Activated naive CD4-positive, alpha-beta T cell treated with anti-CD3 and anti-CD28 coated beads, Interleukin-2, amount 50 U/mL, for 16 hours (primary cell): ENCODE data around the gene CLMN.

Source experiments
- DNase-seq: peaks from one replicate; pipeline ENCODE4 v3.0.0-alpha.2; 2020

Gene CLMN

DNA sequence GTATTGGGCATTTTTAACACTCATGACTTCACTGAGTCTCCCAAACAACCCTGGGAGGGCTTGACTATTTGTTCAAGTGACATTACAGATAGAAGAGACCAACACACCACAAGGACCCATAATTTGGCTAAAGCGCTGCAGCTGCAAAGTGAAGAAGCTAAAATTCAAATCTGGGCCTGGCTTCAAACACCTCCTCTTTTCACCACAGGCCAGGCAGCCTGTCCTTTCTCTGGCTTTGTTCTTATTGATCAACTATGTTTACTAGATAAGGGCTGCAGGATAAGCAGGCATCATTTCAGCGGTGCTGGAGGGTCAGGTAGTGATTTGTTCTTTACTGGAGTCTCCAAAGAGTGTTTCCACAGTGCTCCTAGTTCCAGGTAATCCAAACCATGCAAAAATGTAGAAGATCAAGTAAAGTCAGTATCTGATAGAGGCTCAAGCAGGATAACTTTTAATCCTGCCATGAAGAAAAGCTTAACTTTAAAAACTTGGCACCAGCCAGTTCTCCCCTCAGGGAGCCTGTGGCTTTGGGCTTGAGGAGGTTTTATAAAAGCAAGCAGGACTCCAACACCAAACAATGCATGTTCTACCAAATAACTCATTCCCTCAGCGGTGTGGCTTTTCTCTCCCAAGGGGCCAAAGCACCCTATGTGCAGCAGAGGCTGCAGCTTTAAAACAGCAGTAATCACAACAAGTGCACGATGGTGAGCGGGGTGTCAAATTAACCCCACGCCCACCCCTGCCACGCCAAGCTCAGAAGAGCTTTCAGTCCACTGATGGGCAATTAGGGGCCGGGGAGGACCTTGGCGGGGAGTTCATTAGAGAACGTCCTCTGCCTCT, 16.8 kb downstream of the CLMN start:
- no peak for DNase-seq

DNA sequence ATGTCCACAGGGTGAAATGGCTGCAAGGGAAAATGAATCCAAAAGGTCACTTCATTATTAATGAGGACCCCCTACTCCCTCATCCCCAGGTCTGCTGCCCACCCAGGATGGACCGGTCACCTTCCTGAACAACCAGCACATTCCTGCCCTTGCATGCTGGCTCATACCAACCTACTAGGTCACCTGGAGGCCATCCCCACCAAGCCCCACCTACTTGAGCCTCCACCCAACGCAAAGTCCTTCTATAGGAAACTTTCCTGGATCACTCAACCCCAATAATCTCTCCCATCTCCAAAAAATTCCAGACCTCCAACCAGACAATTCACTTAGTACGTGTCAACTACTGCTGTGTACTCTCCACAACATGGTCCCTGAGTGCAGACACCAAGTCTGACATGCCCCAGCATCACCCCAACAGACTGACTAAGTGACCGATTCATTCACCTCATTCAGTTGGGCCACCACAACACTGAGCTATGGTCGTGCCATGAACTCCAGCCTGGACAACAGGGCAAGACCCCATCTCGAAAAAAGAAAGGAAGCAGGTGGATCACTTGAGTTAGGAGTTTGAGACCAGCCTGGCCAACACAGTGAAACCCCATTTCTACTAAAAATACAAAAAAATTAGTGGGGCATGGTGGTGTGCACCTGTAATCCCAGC, 18.1 kb downstream of the CLMN start:
- DNase-seq = no peak

DNA sequence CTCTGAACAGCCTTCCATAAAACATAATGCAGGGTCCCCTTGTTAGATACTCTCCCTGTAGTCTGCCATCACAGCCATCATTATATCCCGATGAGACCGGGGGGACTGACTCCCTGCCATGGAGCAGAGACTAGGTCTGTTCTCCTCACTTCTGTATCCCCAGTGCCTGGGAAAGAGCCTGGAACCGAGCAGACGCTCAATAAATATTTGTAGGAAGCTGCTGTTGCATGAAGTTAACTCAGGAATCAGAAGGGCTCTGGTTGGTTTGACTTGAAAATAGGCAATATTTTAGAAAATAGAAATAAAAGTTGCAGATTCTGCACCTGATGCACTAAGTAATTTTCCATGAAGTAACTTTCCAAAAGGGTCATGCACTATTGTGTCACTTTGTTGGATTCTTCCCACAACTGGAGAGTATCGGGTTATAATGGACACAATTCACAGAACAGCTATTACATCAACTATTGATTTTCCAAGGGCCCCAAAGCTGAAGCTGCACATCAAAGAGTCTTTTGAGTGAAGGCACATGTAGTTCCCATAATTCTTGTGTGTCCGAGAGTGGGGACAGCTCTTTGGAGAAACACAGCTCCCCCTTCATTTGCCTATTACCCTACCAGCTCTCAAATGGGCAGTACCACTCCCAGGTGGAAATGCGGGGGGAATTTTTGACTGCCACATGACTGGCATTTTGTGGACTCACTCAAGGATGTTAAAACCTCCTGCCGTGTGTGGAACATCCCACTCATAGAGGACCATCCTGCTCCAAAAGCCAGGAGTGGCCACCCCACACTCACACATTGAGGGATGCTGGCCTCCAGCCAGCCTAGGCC, 18.8 kb downstream of the CLMN start:
- DNase-seq = no peak

DNA sequence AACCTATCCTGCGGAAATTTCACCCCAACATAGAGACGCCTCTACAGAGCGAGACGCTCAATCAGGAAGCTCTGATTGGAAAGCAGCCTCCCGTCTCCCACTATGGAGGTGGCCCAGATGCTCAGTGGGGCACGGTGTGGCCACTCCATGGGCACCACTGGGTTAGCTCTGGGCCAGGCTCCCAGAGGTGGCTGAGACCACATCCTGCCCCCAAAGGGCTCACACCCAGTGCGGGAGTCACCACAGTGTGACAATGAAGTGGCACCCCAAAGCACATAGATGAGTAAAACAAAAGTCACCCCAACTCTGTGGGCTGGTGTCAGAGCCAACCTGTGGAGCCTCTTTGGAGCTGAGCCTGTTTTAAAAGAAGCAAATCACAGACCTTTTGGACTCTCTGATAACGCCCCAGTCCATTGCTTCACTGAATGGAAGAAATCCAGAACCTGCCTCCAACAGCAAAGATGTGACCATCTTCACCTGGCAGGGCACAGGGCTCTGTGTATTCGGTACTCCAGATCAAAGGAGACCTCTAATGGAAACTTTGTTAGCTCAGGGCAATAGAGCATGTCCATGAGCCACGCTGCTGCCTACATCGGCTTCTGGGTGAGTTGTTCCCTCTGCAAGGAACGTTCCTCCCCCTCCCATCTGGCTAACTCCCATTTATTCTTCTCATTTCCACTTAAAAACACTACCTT, 19.6 kb downstream of the CLMN start:
- DNase-seq = no peak

DNA sequence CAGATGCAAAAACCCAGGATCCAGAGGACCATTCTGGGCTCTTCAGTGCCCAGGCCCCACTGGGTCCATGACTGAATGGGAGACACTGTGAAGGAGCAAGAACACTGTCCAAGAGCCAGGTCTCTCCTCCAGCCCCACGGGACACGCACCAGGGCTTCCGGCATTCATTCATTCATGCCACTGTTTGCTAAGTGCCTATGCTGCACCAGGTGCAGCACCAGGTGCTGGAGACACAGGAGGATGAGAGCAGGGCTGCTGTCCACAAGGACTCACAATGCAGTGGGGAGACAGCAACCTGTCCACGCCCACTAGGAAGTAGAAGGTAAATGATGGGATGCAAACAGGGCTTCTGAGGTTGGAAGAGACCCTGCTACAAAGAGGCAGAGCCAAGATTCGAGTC, 20.4 kb downstream of the CLMN start:
- DNase-seq = no peak

DNA sequence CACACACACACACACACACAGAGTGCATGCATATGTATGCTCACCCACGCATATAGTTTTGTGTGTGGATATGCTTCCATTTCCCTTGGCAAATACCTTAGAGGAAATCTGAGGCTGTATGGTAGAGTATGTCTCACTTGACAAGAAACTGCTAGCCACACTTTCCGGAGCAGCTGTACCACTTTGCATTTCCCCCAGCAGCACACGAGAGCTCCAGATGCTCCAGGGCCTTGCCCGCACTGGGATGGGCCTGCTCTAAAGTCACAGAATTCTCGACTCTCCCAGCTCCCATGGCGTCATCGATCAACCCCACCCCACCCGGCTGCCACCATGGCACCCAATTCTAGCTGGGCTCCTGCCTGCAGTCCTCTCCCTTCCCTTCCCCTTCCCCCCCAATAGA, 21.9 kb downstream of the CLMN start:
- DNase-seq = no peak

DNA sequence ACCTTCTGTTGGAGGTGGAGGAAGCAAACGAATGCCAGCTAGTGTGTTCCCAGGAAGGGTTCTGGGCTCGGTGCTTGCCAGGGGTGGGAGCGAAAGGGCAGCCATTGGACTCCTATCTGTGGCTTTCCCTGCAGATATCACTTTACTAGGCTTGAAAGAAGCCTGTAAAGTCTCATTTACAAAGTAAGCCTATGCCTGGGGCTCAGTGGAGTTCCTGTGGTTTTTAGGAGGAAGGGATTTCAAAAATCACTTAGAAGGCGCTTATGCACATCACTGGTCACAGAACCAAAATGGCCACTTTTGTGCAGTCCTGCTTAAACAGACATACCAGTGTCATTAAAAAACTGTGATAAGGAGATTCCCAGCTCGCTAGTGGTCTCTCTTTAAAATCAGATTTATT, 22.7 kb downstream of the CLMN start:
- DNase-seq = no peak

DNA sequence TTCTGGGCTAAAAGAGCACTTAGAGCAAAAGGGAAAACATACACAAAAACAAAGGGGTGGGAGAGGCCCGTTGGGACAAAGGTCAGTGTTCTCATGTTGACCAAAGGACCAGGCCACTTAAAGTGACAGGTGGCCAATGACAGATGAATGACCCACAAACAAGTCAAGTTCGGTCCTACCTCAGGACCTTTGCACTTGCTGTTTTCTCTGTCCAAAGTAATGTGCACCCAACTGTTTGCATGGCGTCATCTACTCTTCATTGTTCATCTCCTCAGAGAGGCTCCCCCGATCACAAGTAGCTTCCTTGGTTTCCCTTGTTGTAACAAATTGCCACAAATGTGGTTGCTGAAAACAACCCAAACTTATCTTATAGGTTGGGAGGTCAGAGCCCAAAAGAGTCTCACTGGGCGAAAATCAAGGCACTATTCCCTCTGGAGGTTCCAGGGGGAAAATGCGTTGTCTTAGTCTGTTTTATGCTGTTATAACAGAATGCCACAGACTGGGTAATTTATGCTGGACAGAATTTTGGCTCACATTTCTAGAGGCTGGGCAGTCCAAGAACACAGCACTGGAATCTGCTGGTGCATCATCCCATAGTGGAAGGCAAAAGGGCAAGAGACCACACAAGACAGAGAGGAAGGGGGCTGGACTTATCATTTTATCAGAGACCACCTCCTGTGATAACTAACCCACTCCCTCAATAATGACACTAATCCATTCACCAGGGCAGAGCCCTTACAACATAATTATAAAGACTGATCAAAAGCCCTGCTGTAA, 23.9 kb downstream of the CLMN start:
- DNase-seq = no peak

DNA sequence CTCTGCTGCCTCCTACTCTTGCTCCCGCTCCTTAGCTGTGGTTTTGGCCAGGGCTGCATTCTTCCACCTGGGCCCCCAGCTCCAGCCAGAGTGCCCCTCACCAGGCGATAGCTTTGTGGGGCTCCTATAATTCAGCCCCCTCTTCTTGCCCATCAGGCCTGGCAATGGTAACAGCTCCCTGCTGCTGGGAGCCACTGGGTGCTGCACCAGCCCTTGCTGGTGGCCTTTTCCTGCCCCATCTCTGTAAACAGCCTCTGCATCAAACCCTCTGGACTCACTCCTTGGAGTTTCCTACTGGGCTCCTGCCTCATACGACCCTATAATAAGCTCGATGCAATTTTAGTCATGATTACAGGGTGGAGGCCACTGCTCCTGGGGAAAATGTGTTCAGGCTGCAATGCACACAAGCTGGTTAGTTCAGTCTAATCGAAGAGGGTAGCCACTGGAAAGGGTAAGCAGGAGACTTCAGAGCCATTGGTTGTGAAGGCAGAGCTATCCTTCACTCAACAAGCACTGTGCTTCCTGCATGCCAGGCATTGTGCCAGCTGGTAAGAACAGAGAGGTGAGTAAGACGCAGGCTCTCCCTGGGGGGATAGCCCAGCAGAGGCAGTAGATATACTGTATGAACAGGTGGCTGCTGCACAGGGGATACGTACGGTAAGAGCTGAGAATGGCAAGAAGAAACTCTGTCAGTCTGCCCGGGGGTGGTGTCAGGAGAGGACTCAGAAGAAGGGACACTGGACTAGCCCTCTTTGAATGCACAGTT, 24.7 kb downstream of the CLMN start:
- DNase-seq = no peak

DNA sequence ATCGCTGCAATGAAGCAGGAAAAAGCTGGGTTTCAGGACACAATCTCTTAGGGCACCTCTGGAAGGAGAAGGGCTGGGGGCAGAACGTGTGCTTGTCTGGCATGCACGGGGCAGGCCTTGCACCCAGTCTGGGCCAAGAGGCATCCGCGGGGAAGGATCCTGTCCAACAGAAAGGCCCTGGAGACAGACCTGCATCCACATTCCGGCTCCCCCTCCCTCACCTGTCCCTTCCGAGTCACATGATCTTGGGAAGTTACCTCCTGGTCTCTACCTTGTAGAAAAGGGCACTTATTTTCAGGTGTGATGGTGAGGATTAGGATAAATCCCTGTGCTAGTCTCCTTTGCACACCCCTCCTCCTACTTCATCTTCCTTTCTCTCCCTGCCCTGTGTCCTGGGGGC, 25.4 kb downstream of the CLMN start:
- DNase-seq = no peak

DNA sequence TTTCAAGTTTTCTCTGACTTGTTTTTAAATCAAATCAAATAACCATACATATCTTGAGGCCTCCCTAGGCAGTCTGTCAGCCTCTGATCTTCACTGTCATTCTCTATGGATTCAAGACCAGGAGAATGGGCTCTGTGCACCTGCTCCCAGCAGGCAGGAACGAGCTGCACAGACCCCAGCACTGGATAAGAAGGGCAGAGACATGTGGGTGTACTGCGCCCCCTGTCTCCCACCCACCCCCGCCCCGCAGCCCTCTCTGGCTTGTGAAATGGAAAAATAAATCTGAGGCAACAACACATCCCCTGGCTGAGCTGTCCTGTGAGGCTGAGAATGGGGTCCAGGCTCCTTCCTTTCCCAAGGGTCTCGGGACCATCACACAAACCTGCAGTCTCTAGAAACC, 26.3 kb downstream of the CLMN start:
- no peak for DNase-seq

DNA sequence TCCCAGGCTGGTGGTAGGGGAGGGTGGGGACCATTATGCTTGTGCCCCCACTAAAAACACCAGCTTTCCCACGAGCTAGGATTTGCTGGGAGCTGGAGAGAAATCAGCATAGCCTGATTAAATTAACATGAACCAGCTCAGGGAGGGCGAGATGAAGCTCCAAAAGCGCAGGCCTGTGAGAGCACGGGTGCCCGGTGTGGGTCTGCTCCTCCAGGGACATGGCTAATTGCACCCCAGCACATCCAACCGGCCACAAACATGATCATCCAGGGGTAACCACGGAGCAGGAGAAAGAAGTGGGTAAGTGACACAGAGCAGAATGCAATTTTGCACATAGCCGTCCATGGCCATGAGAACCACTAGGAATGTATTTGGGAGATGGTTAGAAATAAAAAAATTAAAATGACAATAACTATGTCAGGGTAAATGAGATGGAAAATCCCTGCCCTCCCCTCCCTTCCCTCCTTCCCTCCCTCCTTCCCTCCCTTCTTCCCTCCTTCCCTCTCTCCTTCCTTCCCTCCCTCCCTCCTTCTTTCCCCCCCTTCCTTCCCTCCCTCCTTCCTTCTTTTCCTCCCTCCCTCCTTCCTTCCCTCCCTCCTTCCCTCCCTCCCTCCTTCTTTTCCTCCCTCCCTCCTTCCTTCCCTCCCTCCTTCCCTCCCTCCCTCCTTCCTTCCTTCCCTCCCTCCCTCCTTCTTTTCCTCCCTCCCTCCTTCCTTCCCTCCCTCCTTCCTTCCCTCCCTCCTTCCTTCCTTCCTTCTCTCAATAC, 26.9 kb downstream of the CLMN start:
- no peak for DNase-seq

DNA sequence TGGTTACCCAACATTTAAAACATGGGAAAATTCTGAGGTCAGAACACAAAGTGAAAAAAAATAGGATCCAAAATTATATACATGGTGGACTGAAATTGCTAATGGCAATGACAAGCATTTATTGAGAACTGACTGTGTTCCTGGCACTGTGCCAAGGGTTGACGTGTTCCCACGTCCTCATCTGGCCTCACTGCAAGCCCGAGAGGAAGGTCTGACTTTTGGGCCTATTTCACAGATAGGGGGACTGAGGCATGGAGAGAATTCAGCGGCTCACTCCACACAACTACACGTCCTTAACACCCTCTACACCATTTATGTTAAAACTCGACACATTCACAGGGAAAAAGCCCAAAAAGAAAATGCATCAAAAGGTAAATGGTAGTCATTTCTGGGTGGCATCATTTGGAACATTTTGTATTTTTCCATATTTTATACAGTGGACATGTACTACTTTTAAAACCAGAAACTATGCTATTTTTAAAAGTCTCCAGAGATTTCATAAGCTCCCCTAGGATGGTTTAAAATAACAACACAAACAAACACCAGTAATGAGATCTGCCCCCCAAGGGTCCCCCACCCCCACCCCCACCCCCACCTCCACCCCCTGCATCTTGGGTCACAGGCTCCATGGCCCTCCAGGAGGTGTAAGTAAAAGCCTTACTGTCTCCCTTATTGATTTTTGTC, 27.7 kb downstream of the CLMN start:
- no peak for DNase-seq

DNA sequence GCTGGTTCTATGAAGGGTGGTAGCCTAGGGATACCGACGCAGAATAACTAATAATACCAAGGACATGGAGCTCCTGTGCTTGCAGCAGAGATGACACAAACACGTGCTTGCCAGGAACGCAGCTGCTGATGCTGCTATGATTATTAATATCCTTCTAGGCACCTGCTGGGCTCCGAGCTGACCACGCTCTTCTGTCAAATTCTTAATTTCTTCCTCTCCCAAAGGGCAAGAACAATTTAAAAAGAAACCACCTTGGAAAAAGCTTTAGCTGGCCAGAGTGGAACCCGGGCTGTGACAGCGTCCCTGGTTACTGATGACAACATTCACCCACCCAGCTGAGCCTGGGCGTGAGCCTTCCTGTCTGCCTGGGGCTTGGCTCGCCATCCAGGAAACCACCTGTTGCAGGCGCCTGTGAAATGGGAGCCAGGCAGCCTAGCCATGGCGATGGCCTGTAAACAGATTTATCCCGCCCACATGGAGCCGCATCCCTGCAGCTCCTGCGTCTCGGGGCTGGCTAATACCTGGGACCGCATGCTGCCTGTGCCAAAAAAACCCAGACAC, 28.8 kb downstream of the CLMN start:
- no peak for DNase-seq

DNA sequence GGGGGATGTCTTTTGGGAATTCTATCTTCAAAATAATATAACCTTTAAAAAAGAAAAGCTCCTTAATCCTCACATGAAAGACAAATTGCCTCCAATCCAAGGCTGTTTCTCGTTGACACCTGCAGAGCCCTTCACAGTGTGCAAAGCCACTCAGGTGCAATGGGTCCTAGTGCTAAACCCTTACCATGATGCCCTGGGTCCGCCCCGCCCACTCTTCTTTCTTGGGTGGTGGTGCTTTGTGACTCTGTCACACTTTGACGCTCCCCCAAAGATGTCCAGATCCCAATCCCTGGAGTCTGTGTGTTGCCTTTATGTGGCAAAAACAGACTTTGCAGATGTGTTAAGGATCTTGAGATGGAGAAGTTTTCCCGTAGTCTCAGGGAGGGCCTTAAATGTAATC, 29.7 kb downstream of the CLMN start:
- no peak for DNase-seq

DNA sequence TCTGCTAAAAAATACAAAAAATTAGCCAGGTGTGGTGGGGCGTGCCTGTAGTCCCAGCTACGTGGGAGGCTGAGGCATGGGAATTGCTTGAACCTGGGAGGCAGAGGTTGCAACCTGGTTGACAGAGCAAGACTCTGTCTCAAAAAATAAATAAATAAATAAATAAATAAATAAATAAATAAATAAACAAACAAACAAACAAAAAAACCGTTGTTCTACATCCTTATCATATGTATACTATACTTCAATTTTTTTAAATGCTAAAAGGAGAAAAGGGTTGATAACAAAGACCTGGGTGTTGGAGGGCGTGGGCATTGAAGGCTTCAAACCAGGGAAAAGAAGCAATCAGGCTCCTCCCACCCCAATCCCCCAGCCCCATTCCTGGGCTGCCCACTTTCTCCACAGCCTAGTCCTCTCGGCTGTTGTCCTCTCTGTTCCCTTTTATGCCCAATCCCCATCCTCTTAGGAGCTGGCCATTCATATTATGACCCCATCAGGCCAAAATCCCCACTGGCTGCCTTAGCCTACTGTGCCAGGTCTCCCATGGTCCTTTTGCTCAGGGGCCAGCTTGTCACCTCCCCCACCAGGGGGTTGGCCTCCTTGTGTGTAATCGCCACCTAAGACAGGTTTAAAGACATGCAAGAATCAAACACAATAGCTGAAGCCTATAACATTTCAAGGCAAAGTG, 30.2 kb downstream of the CLMN start:
- no peak for DNase-seq

DNA sequence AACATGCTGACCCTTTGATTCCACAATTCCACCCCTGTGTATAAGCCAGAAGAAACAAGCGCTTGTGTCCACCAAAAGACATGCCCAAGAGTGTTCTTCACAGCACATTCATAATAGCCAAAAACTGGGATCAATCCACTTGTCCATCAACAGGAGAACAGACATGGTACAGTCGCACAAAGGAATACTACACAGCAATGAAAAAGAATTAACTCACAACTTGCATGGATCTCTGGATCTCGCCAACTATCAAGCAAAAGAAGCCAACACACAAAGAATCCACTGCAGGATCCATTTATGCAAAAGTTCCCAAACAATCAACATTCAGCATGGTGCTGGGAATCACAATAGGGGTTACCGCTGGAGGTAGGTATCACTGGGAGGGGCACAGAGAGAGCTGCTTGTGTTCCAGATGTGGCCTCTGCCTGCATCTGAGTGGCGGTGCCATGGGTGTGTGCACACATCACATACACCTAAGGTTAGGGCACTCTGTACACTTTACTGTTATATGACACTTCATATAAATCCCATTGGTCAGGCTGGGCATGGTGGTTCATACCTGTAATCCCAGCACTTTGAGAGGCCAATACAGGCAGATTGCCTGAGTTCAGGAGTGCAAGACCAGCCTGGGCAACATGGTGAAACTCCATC, 30.9 kb downstream of the CLMN start:
- no peak for DNase-seq

DNA sequence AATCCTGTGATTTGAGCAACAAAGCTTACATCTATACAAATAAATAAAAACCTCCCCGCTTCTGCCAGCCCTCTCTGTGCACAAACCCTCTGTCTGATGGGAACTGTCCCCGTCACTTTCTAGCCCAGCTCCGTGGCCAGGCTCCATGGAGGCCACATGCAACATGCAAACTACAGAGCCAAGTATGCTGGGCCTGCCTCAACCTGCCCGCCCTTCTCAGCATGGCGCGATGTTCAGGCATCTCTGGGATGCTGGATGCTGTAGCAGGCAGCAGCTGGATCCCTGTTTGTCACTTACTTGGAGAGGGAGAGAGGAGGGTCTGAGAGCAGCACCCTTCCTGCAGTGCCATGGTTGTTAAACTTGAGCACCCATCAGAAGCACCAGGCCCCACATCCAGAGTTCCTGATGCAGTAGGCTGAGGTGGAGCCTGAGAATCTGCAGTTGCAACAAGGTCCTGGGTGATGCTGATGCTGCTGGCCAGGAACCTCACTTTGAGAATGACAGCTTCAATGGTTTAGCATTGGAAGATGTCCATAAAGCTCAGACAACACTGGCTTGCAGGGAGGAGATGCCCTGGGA, 32.4 kb downstream of the CLMN start:
- DNase-seq = no peak
